GM18858 (cell line): ENCODE data around the gene PBX3.

Experiments
- ATAC-seq: cut with Tn5 transposase; IDR thresholded peaks from one replicate; pipeline ENCODE4 v1.9.1; 2021; ENCODE audit not compliant: unreplicated experiment

PBX3 gene

GRCh38 chr9:125747053-125747764 lies at the start of gene PBX3:
PBX3 (plus strand) TSS chr9:125747373.
- ATAC-seq = peak; percentile 4

- ATAC-seq = no peak
Observed at GRCh38 chr9:125699870-125700269, 47.3 kb upstream of the PBX3 start.

DNA sequence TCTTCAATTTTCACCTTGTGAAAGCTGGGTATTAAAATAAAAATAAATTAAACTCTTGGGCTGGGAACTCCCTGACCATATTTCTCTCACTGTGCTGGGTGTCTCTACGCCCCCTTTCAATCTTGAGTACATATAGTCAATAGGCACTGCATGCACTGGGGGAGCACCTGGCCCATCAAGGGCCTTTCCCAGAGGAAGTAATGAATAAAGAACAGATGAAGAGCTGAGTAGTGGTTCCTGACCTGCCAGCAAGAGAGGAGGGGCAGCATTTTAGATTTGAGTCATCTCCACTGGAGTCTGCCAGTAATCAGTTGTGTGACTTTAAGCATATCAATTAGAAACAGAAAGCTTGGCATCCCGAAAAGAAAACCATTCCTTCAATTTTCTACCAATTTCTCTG lies 46.4 kb upstream of the PBX3 start:
- peak; percentile 85 for ATAC-seq

- no peak for ATAC-seq
Observed at GRCh38 chr9:125701351-125701750, 45.8 kb upstream of the PBX3 start.

DNA sequence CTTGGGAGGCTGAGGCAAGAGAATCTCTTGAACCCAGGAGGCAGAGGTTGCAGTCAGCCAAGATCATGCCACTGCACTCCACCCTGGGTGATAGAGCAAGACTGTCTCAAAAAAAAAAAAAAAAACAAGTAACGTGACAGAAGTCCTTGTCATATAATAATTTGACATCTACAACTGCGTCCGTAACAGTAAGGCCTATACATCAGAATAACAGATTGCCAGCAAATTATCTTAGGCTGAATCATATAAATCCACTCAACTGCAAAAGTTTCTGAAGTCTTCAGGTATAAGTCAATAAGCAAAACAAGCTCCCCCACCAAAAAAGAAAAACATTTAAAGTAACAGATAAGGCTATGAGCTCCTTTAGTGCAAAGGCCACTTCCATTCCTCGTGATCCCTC lies 43.5 kb upstream of the PBX3 start:
- no peak for ATAC-seq

GRCh38 chr9:125705893-125706292 lies 41.3 kb upstream of the PBX3 start:
- ATAC-seq = no peak

DNA sequence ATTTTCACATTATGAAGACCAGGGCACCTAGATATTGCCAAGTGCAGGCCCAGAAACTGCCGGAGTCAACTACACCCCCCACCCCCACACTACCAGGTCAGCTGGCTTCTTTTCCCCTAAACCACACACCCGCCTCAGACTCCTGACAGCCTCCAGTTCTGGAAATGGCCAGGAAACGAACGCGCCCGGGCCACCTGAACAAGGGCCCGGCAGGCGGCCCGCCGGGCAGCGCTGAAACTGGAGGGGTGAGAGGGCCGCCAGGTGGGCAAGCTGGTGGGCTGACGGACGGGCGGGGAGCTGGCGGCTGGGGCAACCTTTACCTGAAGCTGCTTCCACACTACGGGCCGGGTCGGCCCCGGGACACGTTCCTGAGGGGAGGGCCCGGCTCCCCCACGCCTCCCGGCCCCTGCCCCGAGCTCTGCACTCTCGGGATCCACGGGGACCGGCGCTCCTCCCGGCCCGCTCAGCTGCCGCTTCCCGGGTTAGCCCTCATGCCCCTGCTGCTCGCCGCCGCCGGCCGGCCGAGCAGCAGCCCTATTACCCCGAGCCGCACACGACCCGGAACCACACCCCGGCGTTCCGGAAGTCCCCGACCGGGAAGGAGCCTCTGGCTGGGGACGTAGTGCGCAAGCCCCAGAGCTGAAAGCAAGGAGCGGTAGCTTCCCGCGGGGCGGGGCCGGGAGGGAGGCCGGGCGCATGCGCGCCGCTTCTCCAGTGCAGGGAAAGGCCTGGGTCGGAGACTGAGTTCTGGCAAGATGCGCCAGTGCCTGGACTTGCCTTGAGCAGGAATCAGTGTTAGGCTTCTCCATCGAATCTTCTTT lies 40.3 kb upstream of the PBX3 start, which contains the start of gene MAPKAP1:
Gene MAPKAP1 (minus strand): TSS at position 558 of the 821 bp plus-strand sequence. CDS start 34,634 bp downstream, outside the sequence.
- ATAC-seq = peak; percentile 78

DNA sequence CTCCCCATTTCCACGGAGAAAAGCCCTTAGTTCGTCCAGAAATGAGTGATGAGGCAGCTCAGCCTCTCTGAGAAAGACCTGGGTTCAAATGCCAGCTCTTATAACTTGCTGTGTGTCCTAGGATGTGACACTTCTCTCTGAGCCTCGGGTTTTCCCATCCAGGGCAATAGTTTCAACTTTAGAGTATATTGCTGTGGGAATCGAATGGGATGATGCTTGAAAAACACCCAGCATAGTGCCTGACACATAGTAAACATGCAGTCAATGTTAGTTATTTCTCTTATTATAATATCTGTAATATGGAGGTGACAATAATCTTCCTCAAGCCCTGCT lies 39.7 kb upstream of the PBX3 start:
- ATAC-seq = peak; percentile 11

DNA sequence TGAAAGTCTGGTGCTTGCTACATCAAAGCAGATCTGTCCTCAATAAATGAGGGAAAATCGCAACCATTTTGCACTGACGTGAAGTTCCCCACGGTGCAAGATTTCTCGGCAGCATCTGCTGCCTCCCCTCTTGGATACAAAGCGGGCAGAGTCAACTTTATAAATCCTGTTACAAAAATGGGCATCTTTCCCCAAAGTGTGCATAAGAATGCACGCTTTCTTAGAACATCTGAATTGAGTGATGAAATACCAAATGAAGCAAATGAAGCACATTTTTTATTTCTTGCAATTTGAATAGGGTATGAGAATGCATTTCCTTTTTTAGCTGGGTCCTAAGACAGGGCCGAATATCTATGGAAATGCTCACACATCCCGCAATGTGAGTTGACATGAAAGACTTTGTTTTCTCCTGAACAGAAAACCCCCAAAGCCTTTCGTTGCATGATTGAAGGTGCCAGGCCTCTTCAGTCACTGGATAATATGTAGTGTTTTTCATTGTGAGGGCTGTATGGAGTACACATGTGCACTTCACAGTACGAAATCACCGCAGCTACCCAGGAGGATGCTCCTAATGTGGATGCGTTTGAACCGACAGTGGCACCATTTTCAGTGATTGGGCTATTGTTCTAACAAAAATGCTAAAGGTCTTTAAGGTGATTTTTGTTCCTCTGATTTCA lies 20.6 kb upstream of the PBX3 start:
- no peak for ATAC-seq

GRCh38 chr9:125730168-125730567 lies 17.0 kb upstream of the PBX3 start:
- no peak for ATAC-seq

DNA sequence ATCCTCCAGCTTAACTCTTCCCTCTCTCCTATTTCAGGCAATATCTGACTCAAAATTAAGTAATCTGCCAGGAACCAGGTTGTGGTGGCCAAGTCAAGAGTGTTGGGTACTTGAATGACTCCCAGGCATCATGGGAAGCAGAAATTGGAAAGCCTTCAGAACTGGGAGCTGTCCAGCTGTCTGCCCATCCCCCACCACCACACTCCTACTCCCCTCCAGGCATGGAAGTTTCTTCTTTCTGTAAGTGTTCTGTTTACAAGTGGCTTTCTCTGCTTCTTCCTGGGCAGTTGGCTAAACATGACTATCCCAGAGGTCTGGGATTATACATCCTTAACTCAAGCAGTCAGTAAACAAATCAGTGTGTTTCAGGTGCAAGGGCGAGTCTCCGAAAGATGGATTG lies 14.6 kb upstream of the PBX3 start:
- no peak for ATAC-seq

DNA sequence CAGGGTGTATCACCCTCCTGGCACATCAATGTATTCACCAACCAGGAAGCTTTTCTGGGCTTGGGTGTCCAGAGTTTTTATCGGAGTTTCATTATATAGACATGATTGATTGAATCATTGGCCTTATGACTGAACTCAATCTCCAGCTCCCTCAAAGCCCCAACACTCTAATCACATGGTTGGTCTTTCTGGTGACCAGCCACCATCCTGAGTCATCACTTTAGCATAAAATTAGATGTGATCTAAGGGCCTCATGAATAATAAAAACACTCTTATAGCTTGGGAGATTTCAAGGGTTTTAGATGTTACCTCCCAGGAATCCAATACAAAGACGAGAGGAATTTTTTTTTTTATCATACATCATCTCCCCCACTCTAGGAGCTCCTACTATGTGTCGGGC lies 7.7 kb upstream of the PBX3 start:
- no peak for ATAC-seq

DNA sequence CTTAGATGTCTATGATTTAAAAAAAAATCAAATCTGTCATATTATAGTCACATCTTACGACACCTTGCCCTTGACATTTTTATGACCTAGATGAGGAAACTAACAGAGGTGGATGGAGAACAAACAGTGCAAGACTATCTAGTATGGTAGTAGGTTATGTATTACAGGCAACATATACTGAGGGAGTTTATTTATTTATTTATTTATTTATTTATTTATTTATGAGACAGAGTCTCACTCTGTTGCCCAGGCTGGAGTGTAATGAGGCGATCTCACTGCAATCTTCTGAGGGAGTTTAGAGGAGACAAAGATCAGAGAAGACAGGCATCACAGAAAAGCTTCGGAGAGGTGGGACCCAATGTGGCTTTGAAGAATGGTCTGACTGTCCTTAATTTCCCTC lies 4.5 kb upstream of the PBX3 start:
- no peak for ATAC-seq

GRCh38 chr9:125743682-125744428 lies 3.3 kb upstream of the PBX3 start:
- no peak for ATAC-seq

DNA sequence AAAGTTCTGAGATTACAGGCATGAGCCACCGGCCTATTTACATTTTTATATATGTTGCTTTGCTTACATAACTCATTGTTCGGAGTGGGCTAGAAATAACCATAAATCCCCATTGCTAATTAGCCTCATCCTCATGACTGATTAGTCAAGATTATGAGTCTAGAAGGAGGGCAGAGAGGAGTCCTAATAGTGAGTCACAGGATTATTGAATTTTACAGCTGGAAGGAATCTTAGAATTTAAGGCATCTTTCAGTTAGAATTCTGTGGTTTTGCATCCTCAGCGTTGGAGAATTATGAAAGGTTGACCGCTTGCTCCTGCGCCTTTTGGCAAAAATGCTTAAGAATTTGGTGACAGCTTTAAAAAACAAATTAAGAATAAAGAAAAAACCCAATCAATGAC lies 2.6 kb upstream of the PBX3 start:
- ATAC-seq = no peak

DNA sequence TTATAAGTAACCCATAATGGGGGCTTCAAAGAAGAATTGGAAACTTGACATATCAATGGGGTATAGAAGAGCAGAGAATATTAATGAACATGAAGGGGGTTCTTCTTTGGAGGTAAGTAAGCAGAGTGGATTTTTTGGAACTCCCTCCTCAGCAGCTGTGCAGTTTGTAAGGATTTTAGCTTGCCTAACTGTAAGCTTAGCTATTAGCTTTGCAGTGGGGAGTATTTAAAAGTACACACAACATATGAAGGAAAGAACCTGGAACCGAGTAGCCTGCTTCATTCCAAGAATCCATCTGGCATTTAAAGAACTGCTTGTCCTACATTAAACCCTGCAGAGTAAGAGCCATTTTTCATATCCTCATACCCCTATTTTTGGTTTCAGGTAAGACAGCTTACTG lies 2.2 kb upstream of the PBX3 start:
- no peak for ATAC-seq

- no peak for ATAC-seq
Observed at GRCh38 chr9:125745682-125746016, 1.5 kb upstream of the PBX3 start.

GRCh38 chr9:125746017-125746773 lies 978 bp upstream of the PBX3 start:
- peak; percentile 61 for ATAC-seq

- ATAC-seq = no peak
Observed at GRCh38 chr9:125746774-125747052, 460 bp upstream of the PBX3 start.

DNA sequence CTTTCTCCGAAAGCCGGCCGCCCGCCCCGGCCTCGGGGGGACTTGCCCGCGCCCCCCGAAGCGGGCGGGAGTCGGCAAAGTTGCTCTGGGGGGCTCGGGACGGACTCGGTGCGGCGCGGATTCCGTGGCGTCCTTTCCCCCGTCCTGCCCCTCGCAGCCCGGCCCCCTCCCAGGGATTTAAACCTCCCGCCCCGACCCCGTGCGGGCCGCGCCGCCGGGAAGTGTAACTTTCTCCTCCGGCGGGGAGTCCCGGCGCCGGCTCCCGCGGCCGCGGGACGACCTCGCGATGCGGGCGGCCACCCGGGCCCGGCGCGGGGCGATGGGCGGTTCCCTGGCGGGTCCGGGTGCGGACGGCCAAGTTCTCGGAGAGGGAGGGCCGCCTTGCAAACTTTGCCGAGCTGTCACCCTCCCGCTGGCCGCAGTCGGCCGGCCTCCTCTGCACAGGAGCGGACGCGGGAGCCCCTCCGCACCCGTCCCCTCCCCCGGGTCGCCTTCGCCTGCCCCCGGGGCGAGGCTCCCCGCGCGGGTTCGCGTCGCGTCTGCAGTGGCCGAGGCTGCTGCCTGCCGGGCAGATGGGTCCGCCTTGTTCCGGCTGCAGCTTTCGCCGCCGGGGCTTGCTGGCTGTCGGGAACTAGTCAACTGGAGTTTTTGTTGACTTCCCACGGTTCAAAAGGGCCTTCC lies 732 bp downstream of the PBX3 start:
- ATAC-seq = no peak
